Left ventricle myocardium inferior (tissue), 1 donor: ENCODE measurements around the gene CELSR3. TPM values are rescaled to one million over a fixed set of nuclear protein-coding genes. Genes with fewer than 3 reads are reported as not detected.
A peak's percentile ranks its signal among the peaks of the same experiment; 100 is the strongest.

Source experiments
- DNase-seq: peaks from one replicate; pipeline ENCODE4 v3.0.0-alpha.2; 2020
- H3K27ac ChIP-seq: fragments of 200-600 bp; replicated peaks from 2 replicates; pipeline ENCODE4 v1.8.0; 2021
- H3K27me3 ChIP-seq: fragments of 200-600 bp; 2 replicates; pipeline ENCODE4 v1.8.0; 2021; ENCODE audit warnings: low read depth
- H3K36me3 ChIP-seq: fragments of 200-600 bp; 2 replicates; pipeline ENCODE4 v1.8.0; 2021
- H3K4me1 ChIP-seq: fragments of 200-600 bp; 2 replicates; pipeline ENCODE4 v1.8.0; 2021
- H3K4me3 ChIP-seq: fragments of 200-600 bp; 2 replicates; pipeline ENCODE4 v1.8.0; 2021; ENCODE audit warnings: mild to moderate bottlenecking, moderate library complexity
- H3K9me3 ChIP-seq: fragments of 200-600 bp; replicated peaks from 2 replicates; pipeline ENCODE4 v1.8.0; 2021
- CTCF ChIP-seq: fragments of 200-600 bp; IDR thresholded peaks from 2 replicates; pipeline ENCODE4 v1.8.0; 2021; ENCODE audit warnings: antibody characterized with exemption, mild to moderate bottlenecking, borderline replicate concordance
- intact Hi-C: fragments of 100-400 bp; cut with micrococcal nuclease; formaldehyde crosslinking; loops from one replicate; pipeline ENCODE4 v1.11.0; 2022
- total RNA-seq: library from RNA; stranded (reverse); fragmentation: NEBNext Ultra II Directional; extraction: Animal tissue kit (Norgen Biotek cat#: 25700); gene quantifications from one replicate; pipeline ENCODE4 v1.2.1, GENCODE V29; 2021
- donor health status: DM: no; HTN: yes; CAD: no; lungs with severe emphysema.

Gene CELSR3
- total RNA-seq, 1 donor from 2014 or later: 0.14 TPM

GRCh38 chr3:48664313-48664644 lies 1.6 kb upstream of the CELSR3 start:
- H3K4me3 ChIP-seq: peak overlapping the region; percentile 68
- no peaks in the 10 kb centered on the region for H3K9me3 ChIP-seq
- peaks cover 50% of the 10 kb centered on the region for H3K27me3 ChIP-seq
- intact Hi-C loops: no loop called here
- peak overlapping the region; percentile 81 for H3K27ac ChIP-seq
- TF ChIP-seq CTCF: peak; percentile 13
- no peak for DNase-seq
- no peaks in the 10 kb centered on the region for H3K36me3 ChIP-seq
- peaks cover 33% of the 10 kb centered on the region for H3K4me1 ChIP-seq

- TF ChIP-seq CTCF: peak; percentile 69
- Histone ChIP-seq H3K27ac (peak overlapping the region; percentile 81), H3K9me3 (no peaks in the 10 kb centered on the region), H3K4me1 (peaks cover 33% of the 10 kb centered on the region), H3K27me3 (peaks cover 50% of the 10 kb centered on the region), H3K36me3 (no peaks in the 10 kb centered on the region), H3K4me3 (peak overlapping the region; percentile 68)
- DNase-seq: peak; percentile 86
- intact Hi-C loops: no loop called here
Observed at GRCh38 chr3:48663489-48664312, 1.0 kb upstream of the CELSR3 start.

GRCh38 chr3:48662145-48662752 lies 437 bp downstream of the CELSR3 start:
- no peak overlapping the region for H3K27ac ChIP-seq
- intact Hi-C loops: no loop called here
- H3K4me1 ChIP-seq: peaks cover 33% of the 10 kb centered on the region
- H3K27me3 ChIP-seq: peaks cover 50% of the 10 kb centered on the region
- no peaks in the 10 kb centered on the region for H3K9me3 ChIP-seq
- no peak for DNase-seq
- H3K4me3 ChIP-seq: peak overlapping the region; percentile 68
- no peak for TF ChIP-seq CTCF
- no peaks in the 10 kb centered on the region for H3K36me3 ChIP-seq

GRCh38 chr3:48661501-48662144 lies 1.1 kb downstream of the CELSR3 start:
- Histone ChIP-seq H3K27ac (no peak overlapping the region), H3K4me1 (peaks cover 39% of the 10 kb centered on the region), H3K36me3 (no peaks in the 10 kb centered on the region), H3K9me3 (no peaks in the 10 kb centered on the region), H3K27me3 (peaks cover 50% of the 10 kb centered on the region), H3K4me3 (peak overlapping the region; percentile 62)
- no peak for TF ChIP-seq CTCF
- peak; percentile 61 for DNase-seq
- intact Hi-C loops: no loop called here

GRCh38 chr3:48660800-48661400 lies 1.8 kb downstream of the CELSR3 start:
- no peak for DNase-seq
- intact Hi-C loops: no loop called here
- peak overlapping the region; percentile 62 for H3K4me3 ChIP-seq

More at GRCh38 chr3:48660800-48661400, 1.8 kb downstream of the CELSR3 start:
- Histone ChIP-seq H3K27me3 (peaks cover 50% of the 10 kb centered on the region), H3K27ac (no peak overlapping the region), H3K4me1 (peaks cover 46% of the 10 kb centered on the region), H3K9me3 (no peaks in the 10 kb centered on the region), H3K36me3 (no peaks in the 10 kb centered on the region)
- TF ChIP-seq CTCF: no peak
